HG02973 (cell line): ENCODE data around the gene ZNF341.

Experiments
- ATAC-seq: cut with Tn5 transposase; IDR thresholded peaks from one replicate; pipeline ENCODE4 v1.9.1; 2021; ENCODE audit warnings: moderate library complexity; ENCODE audit not compliant: unreplicated experiment

The ZNF341 gene

GRCh38 chr20:33821270-33821836, 89.6 kb downstream of the ZNF341 start:
- no peak for ATAC-seq

GRCh38 chr20:33822423-33822822, 90.6 kb downstream of the ZNF341 start:
- no peak for ATAC-seq

- no peak for ATAC-seq
Measured at GRCh38 chr20:33822991-33823390, 91.2 kb downstream of the ZNF341 start.

- no peak for ATAC-seq
Measured at GRCh38 chr20:33824852-33825251, 93.1 kb downstream of the ZNF341 start.

- ATAC-seq, result no peak
Measured at GRCh38 chr20:33825340-33826269, 93.8 kb downstream of the ZNF341 start.

GRCh38 chr20:33826270-33826897, 94.6 kb downstream of the ZNF341 start:
- no peak for ATAC-seq

GRCh38 chr20:33827109-33827508, 95.3 kb downstream of the ZNF341 start:
- no peak for ATAC-seq

- no peak for ATAC-seq
Measured at GRCh38 chr20:33827634-33828325, 96.0 kb downstream of the ZNF341 start.

- ATAC-seq, result no peak
Measured at GRCh38 chr20:33828326-33828844, 96.6 kb downstream of the ZNF341 start.

GRCh38 chr20:33828967-33829560, 97.3 kb downstream of the ZNF341 start:
- no peak for ATAC-seq

GRCh38 chr20:33829636-33830035, 97.8 kb downstream of the ZNF341 start:
- no peak for ATAC-seq

GRCh38 chr20:33830371-33830770, 98.6 kb downstream of the ZNF341 start:
- ATAC-seq, result no peak

- ATAC-seq, result no peak
Measured at GRCh38 chr20:33832103-33832804, 100.5 kb downstream of the ZNF341 start.

GRCh38 chr20:33833333-33833732, 101.5 kb downstream of the ZNF341 start:
- no peak for ATAC-seq

GRCh38 chr20:33835615-33836172, 103.9 kb downstream of the ZNF341 start:
- ATAC-seq, result no peak

GRCh38 chr20:33836277-33836676, 104.5 kb downstream of the ZNF341 start:
- no peak for ATAC-seq

- ATAC-seq, result no peak
Measured at GRCh38 chr20:33837096-33837830, 105.5 kb downstream of the ZNF341 start.

- ATAC-seq, result no peak
Measured at GRCh38 chr20:33838035-33838864, 106.5 kb downstream of the ZNF341 start.
